Liver (tissue), 9 donors: ENCODE results near the gene REPS1. TPM values are rescaled to one million over a fixed set of nuclear protein-coding genes. Genes with fewer than 3 reads are reported as not detected.
A peak's percentile ranks its signal among the peaks of the same experiment; 100 is the strongest.

Experiments
- DNase-seq: peaks from one replicate; pipeline ENCODE4 v3.0.0-alpha.2; 2017; ENCODE audit warnings: low spot score
- H3K27ac ChIP-seq, 2 donors: one replicate each; pipeline ENCODE4 v1.7.0; 2013; ENCODE audit warnings: inconsistent platforms in 2 of 2, low read length in 2 of 2, control low read depth in 1 of 2, low read depth in 1 of 2, mild to moderate bottlenecking in 1 of 2
- H3K27me3 ChIP-seq, 4 donors: one replicate each; pipeline versions ENCODE4 v1.6.1 to v1.7.0; 2013; ENCODE audit warnings: low read length in 3 of 4, inconsistent platforms in 1 of 4, mild to moderate bottlenecking in 1 of 4, moderate library complexity in 1 of 4; ENCODE audit not compliant: control insufficient read depth in 4 of 4, insufficient read depth in 4 of 4
- H3K36me3 ChIP-seq, 4 donors: one replicate each; pipeline versions ENCODE4 v1.6.1 to v1.7.0; 2013; ENCODE audit warnings: low read length in 3 of 4, mild to moderate bottlenecking in 3 of 4, low read depth in 1 of 4, moderate library complexity in 1 of 4; ENCODE audit not compliant: control insufficient read depth in 4 of 4, insufficient read depth in 3 of 4
- H3K4me1 ChIP-seq, 4 donors: one replicate each; pipeline versions ENCODE4 v1.6.1 to v1.7.0; 2013; ENCODE audit warnings: low read length in 3 of 4, mild to moderate bottlenecking in 3 of 4, moderate library complexity in 1 of 4; ENCODE audit not compliant: control insufficient read depth in 4 of 4, insufficient read depth in 4 of 4
- H3K4me3 ChIP-seq, 3 donors: one replicate each; pipeline versions ENCODE4 v1.6.1 to v1.7.0; 2013; ENCODE audit warnings: low read length in 3 of 3, control low read depth in 1 of 3, low read depth in 1 of 3, mild to moderate bottlenecking in 1 of 3
- H3K9ac ChIP-seq, 2 donors: one replicate each; pipeline ENCODE4 v1.7.0; 2013; ENCODE audit warnings: low read length in 2 of 2, mild to moderate bottlenecking in 2 of 2, moderate library complexity in 2 of 2, control low read depth in 1 of 2, low read depth in 1 of 2
- H3K9me3 ChIP-seq, 4 donors: one replicate each; pipeline versions ENCODE4 v1.6.1 to v1.7.0; 2013; ENCODE audit warnings: low read length in 3 of 4; ENCODE audit not compliant: control insufficient read depth in 4 of 4
- ATF3 ChIP-seq: IDR thresholded peaks from 2 replicates; pipeline ENCODE4 v1.6.1; 2016; ENCODE audit warnings: antibody characterized with exemption
- CTCF ChIP-seq: fragments of 150-350 bp; IDR thresholded peaks from 2 replicates; pipeline ENCODE4 v1.5.1; 2017; ENCODE audit warnings: improper control_type of control experiment, low read depth, low read length; ENCODE audit not compliant: missing input control
- EGR1 ChIP-seq, 2 donors: IDR thresholded peaks; 2 replicates each; pipeline ENCODE4 v1.6.1; 2016 to 2018; ENCODE audit warnings: antibody characterized with exemption in 2 of 2, low read depth in 2 of 2
- FOXA1 ChIP-seq: IDR thresholded peaks from 2 replicates; pipeline ENCODE4 v1.6.1; 2016; ENCODE audit warnings: antibody characterized with exemption
- FOXA2 ChIP-seq: IDR thresholded peaks from 2 replicates; pipeline ENCODE4 v1.6.1; 2016; ENCODE audit warnings: antibody characterized with exemption
- GABPA ChIP-seq, 2 donors: IDR thresholded peaks in 1 of 2; conservative IDR thresholded peaks in 1 of 2; 2 replicates each; pipeline ENCODE4 v1.6.1; 2016; ENCODE audit warnings: antibody characterized with exemption in 2 of 2, mild to moderate bottlenecking in 1 of 2, moderate library complexity in 1 of 2
- HNF4A ChIP-seq, 2 donors: conservative IDR thresholded peaks; 2 replicates each; pipeline ENCODE4 v1.6.1; 2016; ENCODE audit warnings: antibody characterized with exemption in 2 of 2, mild to moderate bottlenecking in 2 of 2
- HNF4G ChIP-seq: IDR thresholded peaks from 2 replicates; pipeline ENCODE4 v1.6.1; 2016; ENCODE audit warnings: antibody characterized with exemption
- JUND ChIP-seq, 2 donors: IDR thresholded peaks; 2 replicates each; pipeline ENCODE4 v1.6.1; 2016; ENCODE audit warnings: antibody characterized with exemption in 2 of 2
- MAX ChIP-seq: IDR thresholded peaks from 2 replicates; pipeline ENCODE4 v1.6.1; 2016; ENCODE audit warnings: antibody characterized with exemption
- NR2F2 ChIP-seq: IDR thresholded peaks from 2 replicates; pipeline ENCODE4 v1.6.1; 2016; ENCODE audit warnings: antibody characterized with exemption
- RAD21 ChIP-seq, 2 donors: IDR thresholded peaks; 2 replicates each; pipeline ENCODE4 v1.6.1; 2016; ENCODE audit warnings: antibody characterized with exemption in 2 of 2, mild to moderate bottlenecking in 2 of 2
- REST ChIP-seq: IDR thresholded peaks from 2 replicates; pipeline ENCODE4 v1.6.1; 2016; ENCODE audit warnings: antibody characterized with exemption, mild to moderate bottlenecking
- RXRA ChIP-seq, 2 donors: IDR thresholded peaks; 2 replicates each; pipeline ENCODE4 v1.6.1; 2017 to 2018; ENCODE audit warnings: antibody characterized with exemption in 2 of 2, mild to moderate bottlenecking in 1 of 2
- SP1 ChIP-seq: IDR thresholded peaks from 2 replicates; pipeline ENCODE4 v1.6.1; 2018; ENCODE audit warnings: antibody characterized with exemption, mild to moderate bottlenecking
- TAF1 ChIP-seq: conservative IDR thresholded peaks from 2 replicates; pipeline ENCODE4 v1.6.1; 2016; ENCODE audit warnings: antibody characterized with exemption, mild to moderate bottlenecking
- YY1 ChIP-seq: IDR thresholded peaks from 2 replicates; pipeline ENCODE4 v1.6.1; 2016; ENCODE audit warnings: antibody characterized with exemption, mild to moderate bottlenecking
- ZBTB33 ChIP-seq: IDR thresholded peaks from 2 replicates; pipeline ENCODE4 v1.6.1; 2016; ENCODE audit warnings: antibody characterized with exemption
- WGBS: extraction: QIAGEN DNeasy Blood & Tissue Kit; methylation state at CpG from one replicate; pipeline ENCODE4 v1.1.7; 2013; 5-methylcytosine and 5-hydroxymethylcytosine counted together
- polyA plus RNA-seq, 2 donors: library from polyadenylated mRNA; stranded (reverse) in 1 of 2; unstranded in 1 of 2; fragments of 200-250 nt in 1 of 2; fragments of >200 nt in 1 of 2; fragmentation: Nextera tagmentation in 1 of 2; extraction: Ambion mirVana in 1 of 2; gene quantifications; one replicate each; pipeline versions ENCODE4 v1.2.1 to v1.2.3, GENCODE V29; 2013 to 2015
- total RNA-seq, 2 donors: library from RNA; depleted of rRNA; stranded (reverse); fragments of >200 nt; gene quantifications; one replicate each; pipeline ENCODE4 v1.2.3, GENCODE V29; 2014
- donor health status: healthy.
- donor health status: healthy.
- donor health status: healthy.
- donor health status: healthy.
- donor health status: healthy.

Gene REPS1
- total and polyA plus RNA-seq, 4 donors = 12.3 to 46.4 (median 21.1) TPM

- Histone ChIP-seq H3K27ac (no peak overlapping the region), H3K36me3 (no peaks in the 10 kb centered on the region), H3K9me3 (no peaks in the 10 kb centered on the region), H3K27me3 (no peaks in the 10 kb centered on the region), H3K9ac (no peak overlapping the region), H3K4me3 (no peak overlapping the region), H3K4me1 (peaks cover 15 to 46% (median 39%) of the 10 kb centered on the region in 4 donors)
- DNase-seq = no peak
- peak in 1 of 2 donors; percentile 66 for TF ChIP-seq HNF4A (conservative IDR thresholded peaks at IDR 0.05)
- no peak for TF ChIP-seq FOXA2
- TF ChIP-seq CTCF = no peak
- peak; percentile 39 for TF ChIP-seq SP1
- TF ChIP-seq FOXA1 = no peak
- TF ChIP-seq JUND (IDR thresholded peaks at IDR 0.05) = peak in 1 of 2 donors; percentile 8
- no peak for TF ChIP-seq EGR1 (IDR thresholded peaks at IDR 0.05; ENCODE audit: low read depth in 2 of 2)
- peak; percentile 23 to 26 for TF ChIP-seq RXRA (IDR thresholded peaks at IDR 0.05)
- 44% methylated on average over 5 of the region's 5 CpGs for WGBS
Measured at GRCh38 chr6:138997136-138997535, 9.1 kb upstream of the REPS1 start.

- H3K4me1 ChIP-seq = peaks cover 15 to 50% (median 42%) of the 10 kb centered on the region in 4 donors
- no peaks in the 10 kb centered on the region for H3K36me3 ChIP-seq
- DNase-seq = no peak
- no peak overlapping the region for H3K4me3 ChIP-seq
- no peaks in the 10 kb centered on the region for H3K9me3 ChIP-seq
- no peak overlapping the region for H3K9ac ChIP-seq
- peak in 1 of 2 donors; percentile 21 for TF ChIP-seq RAD21 (IDR thresholded peaks at IDR 0.05)
- peak; percentile 60 for TF ChIP-seq FOXA2
- TF ChIP-seq EGR1 (IDR thresholded peaks at IDR 0.05; ENCODE audit: low read depth in 2 of 2) = peak in 1 of 2 donors; percentile 66
- TF ChIP-seq REST = no peak
- peak; percentile 91 to 95 for TF ChIP-seq HNF4A (conservative IDR thresholded peaks at IDR 0.05)
- TF ChIP-seq GABPA (IDR thresholded peaks at IDR 0.05 in 1 of 2, conservative IDR thresholded peaks at IDR 0.05 in 1 of 2) = no peak
- TF ChIP-seq FOXA1 = peak; percentile 48
- TF ChIP-seq ATF3 = no peak
- TF ChIP-seq NR2F2 = no peak
- TF ChIP-seq YY1 = peak; percentile 65
- TF ChIP-seq JUND (IDR thresholded peaks at IDR 0.05) = peak in 1 of 2 donors; percentile 80
- TF ChIP-seq RXRA (IDR thresholded peaks at IDR 0.05) = peak; percentile 35 to 69
- TF ChIP-seq TAF1 = no peak
- TF ChIP-seq CTCF = no peak
- peak; percentile 49 for TF ChIP-seq HNF4G
- peak; percentile 51 for TF ChIP-seq SP1
- peak; percentile 34 for TF ChIP-seq MAX
- TF ChIP-seq ZBTB33 = peak; percentile 21
- H3K27me3 ChIP-seq = no peaks in the 10 kb centered on the region
- WGBS = 31% methylated on average over 3 of the region's 3 CpGs
- no peak overlapping the region for H3K27ac ChIP-seq
Measured at GRCh38 chr6:138996524-138996923, 8.5 kb upstream of the REPS1 start.
